ENCODE results near the gene MTHFD1.

GRCh38 chr14:64423987-64424386, 35.8 kb downstream of the MTHFD1 start:
- TF ChIP-seq CTCF (IDR thresholded peaks at IDR 0.05), result no peak
- TF ChIP-seq POLR2A (IDR thresholded peaks at IDR 0.05), result no peak

Data from heart left ventricle (tissue), 13 donors.